RWPE1 (cell line): ENCODE measurements around the gene RNF19B.
A peak's percentile ranks its signal among the peaks of the same experiment; 100 is the strongest.

Experiments
- CTCF ChIA-PET: fragments of 350-600 bp; sonication (Branson Sonifier 250); formaldehyde crosslinking; extraction: SDS; loops from one replicate; lab custom pipeline; 2021; lab: Yijun Ruan, JAX
- POLR2A ChIA-PET: fragments of 400-600 bp; formaldehyde crosslinking; extraction: SDS; loops from one replicate; lab custom pipeline; 2020; ENCODE audit warnings: antibody characterized with exemption; ENCODE audit not compliant: low non-redundant PET; lab: Yijun Ruan, JAX
- DNase-seq: peaks from one replicate; pipeline ENCODE4 v3.0.0; 2012; ENCODE audit warnings: low spot score
- H3K27ac ChIP-seq: fragments of 450-650 bp; 2 replicates; pipeline ENCODE4 v1.5.1; 2017
- TF ChIP-seq, protein P1 (sequence below): fragments of 450-650 bp; conservative IDR thresholded peaks from 2 replicates; pipeline ENCODE4 v1.5.1; 2017; ENCODE audit warnings: low read depth, mild to moderate bottlenecking

The RNF19B gene

DNA sequence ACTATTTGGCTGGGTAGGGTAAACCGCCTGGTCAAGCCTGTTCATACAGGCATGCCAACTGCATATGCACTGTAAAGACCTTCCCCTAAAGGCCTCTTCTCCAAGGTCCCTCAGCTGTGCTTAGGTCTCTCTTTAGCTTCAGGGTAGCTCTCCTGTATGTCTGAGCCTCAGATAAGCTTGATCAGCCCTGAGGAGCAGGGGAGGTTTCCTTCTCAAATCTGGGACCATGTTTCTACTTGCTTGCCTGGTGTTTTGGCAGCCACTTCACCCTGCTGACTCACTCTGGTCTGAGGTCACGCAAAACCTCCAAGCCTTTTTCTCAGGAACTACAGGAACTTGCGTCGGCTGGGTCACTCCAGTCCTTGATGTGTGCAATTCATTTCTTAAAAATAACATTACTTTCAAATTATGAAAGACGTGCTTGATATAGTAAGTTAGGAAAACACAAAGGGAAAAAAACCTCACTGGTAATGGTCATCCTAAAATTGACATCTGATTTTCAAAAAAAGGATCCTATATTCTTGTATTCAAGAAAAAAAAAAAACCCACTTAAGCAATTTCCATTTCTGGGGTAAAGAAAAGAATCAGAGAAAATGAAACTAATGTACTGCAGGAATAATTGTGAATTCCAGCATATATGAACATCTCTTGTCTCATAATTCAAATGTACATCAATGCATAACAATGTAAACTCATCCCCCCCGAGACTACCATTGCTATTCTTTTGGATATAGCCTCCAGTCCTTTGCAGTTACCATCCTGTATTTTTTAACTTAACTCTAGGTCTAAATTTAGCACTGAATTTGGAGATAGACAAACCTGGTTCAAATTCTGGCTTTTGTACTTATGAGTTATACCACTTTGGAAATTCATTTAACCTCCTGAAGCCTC, 24.8 kb upstream of the RNF19B start:
- POLR2A ChIA-PET: interaction anchor here (0.6 kb wide), 1 partner anchor 25 kb away, joined by 3 read pairs; the partner anchor contains the start of gene RNF19B
- TF ChIP-seq, protein P1, sequence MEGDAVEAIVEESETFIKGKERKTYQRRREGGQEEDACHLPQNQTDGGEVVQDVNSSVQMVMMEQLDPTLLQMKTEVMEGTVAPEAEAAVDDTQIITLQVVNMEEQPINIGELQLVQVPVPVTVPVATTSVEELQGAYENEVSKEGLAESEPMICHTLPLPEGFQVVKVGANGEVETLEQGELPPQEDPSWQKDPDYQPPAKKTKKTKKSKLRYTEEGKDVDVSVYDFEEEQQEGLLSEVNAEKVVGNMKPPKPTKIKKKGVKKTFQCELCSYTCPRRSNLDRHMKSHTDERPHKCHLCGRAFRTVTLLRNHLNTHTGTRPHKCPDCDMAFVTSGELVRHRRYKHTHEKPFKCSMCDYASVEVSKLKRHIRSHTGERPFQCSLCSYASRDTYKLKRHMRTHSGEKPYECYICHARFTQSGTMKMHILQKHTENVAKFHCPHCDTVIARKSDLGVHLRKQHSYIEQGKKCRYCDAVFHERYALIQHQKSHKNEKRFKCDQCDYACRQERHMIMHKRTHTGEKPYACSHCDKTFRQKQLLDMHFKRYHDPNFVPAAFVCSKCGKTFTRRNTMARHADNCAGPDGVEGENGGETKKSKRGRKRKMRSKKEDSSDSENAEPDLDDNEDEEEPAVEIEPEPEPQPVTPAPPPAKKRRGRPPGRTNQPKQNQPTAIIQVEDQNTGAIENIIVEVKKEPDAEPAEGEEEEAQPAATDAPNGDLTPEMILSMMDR: no peak
- peak; percentile 88 for DNase-seq
- H3K27ac ChIP-seq: peak overlapping the region; percentile 98
- CTCF ChIA-PET: interaction anchor here (0.6 kb wide), 2 partner anchors 18 to 526 kb away, joined by 3 read pairs; no protein-coding TSS in a partner anchor

DNA sequence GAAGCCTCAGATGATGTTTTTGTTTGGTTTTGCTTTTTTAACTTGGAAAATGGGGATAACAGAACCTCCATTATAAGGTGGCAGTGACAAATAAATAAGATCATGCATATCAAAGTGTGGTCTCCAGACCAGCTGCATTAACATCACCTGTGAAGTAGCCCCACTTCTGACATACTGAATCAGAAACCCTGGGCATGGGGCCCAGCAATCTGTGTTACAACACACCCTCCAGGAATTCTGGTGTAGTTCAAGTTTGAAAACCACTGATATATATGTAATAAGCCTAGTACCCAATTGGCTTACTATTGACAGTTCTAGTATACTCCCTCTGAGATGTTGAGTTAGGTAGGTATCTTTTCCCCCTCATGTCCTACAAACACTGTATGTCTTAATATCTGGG, 24.1 kb upstream of the RNF19B start:
- ChIA-PET POLR2A (no interaction called here), CTCF (interaction anchor here (0.6 kb wide), 1 partner anchor 526 kb away, joined by 3 read pairs; no protein-coding TSS in a partner anchor)
- TF ChIP-seq, protein P1: no peak
- DNase-seq: peak; percentile 35
- H3K27ac ChIP-seq: peak overlapping the region; percentile 98

DNA sequence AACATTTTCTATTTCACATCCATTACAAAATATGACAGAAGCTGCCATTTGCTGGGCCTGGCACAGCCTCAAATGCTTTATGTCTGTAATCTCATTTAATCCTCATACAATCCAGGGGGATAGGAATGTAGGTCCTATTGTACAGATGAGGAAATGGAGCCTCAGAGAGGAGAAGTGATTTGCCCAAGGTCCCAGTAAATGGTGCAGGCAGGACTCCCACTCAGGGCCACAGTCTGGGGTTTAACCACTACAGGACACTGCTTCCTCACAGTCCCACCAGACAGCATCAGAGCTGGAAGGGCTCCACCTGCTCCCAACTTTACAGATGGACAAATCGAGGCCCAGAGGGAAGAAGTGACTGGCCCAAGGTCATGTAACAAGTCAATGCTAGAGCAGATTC, 20.6 kb upstream of the RNF19B start:
- TF ChIP-seq, protein P1: no peak
- ChIA-PET CTCF (interaction anchor here (1.1 kb wide), 1 partner anchor 159 kb away, joined by 3 read pairs; no protein-coding TSS in a partner anchor), POLR2A (no interaction called here)
- H3K27ac ChIP-seq: no peak overlapping the region; the same call in 1 of the 2 replicates
- no peak for DNase-seq

- POLR2A ChIA-PET: no interaction called here
- DNase-seq: no peak
- CTCF ChIA-PET: interaction anchor here (0.6 kb wide), 1 partner anchor 464 kb away, joined by 3 read pairs; no protein-coding TSS in a partner anchor
- peak overlapping the region; percentile 27 for H3K27ac ChIP-seq
- TF ChIP-seq, protein P1: no peak
These were observed 20.0 kb upstream of the RNF19B start for GRCh38 chr1:32984455-32985171.

DNA sequence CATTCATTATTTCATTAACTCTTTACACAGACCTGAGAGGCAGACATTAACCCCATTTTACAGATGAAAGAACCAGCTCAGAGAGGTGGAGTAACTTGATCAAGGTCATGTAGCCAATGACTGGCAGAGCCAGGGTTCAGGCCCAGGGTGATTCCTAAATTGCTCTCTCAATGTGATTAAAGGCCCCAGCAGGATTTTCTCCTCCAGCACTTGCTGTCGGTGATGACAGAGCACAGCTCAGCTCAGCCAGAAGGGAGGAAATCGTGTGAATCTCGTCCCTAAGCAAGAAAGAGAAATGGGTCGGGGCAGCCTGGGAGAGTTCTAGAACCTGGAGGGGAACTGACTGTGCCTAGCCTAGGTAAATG, 19.5 kb upstream of the RNF19B start:
- ChIA-PET CTCF (interaction anchor here (0.7 kb wide), 1 partner anchor 464 kb away, joined by 3 read pairs; no protein-coding TSS in a partner anchor), POLR2A (no interaction called here)
- no peak for DNase-seq
- H3K27ac ChIP-seq: peak overlapping the region; percentile 27
- TF ChIP-seq, protein P1: no peak

DNA sequence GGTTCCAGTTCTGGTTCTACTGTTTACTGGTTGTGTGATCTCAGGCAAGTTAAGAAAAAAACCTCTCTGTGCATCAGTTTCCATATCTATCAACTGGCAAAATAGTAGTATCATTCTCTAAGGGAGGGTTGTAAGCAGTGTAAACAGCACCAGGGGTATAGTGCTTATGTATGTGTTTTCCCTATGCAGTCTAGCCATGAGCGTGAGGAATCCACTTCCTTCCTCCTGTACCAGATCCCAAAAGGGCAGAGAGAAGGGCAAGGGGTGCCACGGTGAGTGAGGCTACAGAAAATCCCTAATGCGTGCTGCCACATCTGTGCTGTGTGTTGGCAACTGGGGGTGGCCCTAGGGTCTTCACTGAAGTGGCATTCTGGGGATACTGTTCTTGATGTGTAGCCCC, 18.4 kb upstream of the RNF19B start:
- peak overlapping the region; percentile 27 for H3K27ac ChIP-seq
- ChIA-PET POLR2A (no interaction called here), CTCF (interaction anchor here (0.7 kb wide), 1 partner anchor 463 kb away, joined by 3 read pairs; no protein-coding TSS in a partner anchor)
- DNase-seq: no peak
- TF ChIP-seq, protein P1: no peak
